Esophagus squamous epithelium (tissue), 4 donors: ENCODE results near the gene PTH2.

Experiments
- CTCF ChIP-seq, 6 experiments: fragments of 450-650 bp in 4 of 6; fragments of 200-600 bp in 2 of 6; sonication (generic) in 2 of 6; IDR thresholded peaks; one replicate each; pipeline ENCODE4 v1.5.1; 2016 to 2019; ENCODE audit warnings: antibody characterized with exemption in 6 of 6, mild to moderate bottlenecking in 4 of 6, moderate library complexity in 4 of 6
- POLR2A ChIP-seq, 4 donors: fragments of 450-650 bp; IDR thresholded peaks; one replicate each; pipeline ENCODE4 v1.6.1; 2017; ENCODE audit warnings: antibody characterized with exemption in 4 of 4, mild to moderate bottlenecking in 4 of 4, moderate library complexity in 3 of 4

- TF ChIP-seq CTCF (IDR thresholded peaks at IDR 0.05) (no peak), POLR2A (IDR thresholded peaks at IDR 0.05) (no peak)
These were observed 4.8 kb upstream of the PTH2 start for GRCh38 chr19:49427855-49428546.
